LNCaP clone FGC (cell line): Measurements from ENCODE around the gene LMO3.
A peak's percentile ranks its signal among the peaks of the same experiment; 100 is the strongest.
"Not testable (repeated sequence)": the region's sequence is repeated elsewhere in the genome, so short reads cannot be mapped to it uniquely, and the experiment has no call there.

Experiments used
- DNase-seq: peaks from one replicate; pipeline ENCODE4 v3.0.0-alpha.2; 2011; ENCODE audit warnings: low read depth
- H3K4me3 ChIP-seq: 2 replicates; pipeline ENCODE4 v1.5.1; 2011; ENCODE audit warnings: mild to moderate bottlenecking, low read depth, low read length, control low read depth
- CTCF ChIP-seq: IDR thresholded peaks from 2 replicates; pipeline ENCODE4 v1.5.1; 2012; ENCODE audit warnings: mild to moderate bottlenecking; ENCODE audit not compliant: control insufficient read depth, insufficient read depth; ENCODE audit errors: extremely low read depth

The LMO3 gene

GRCh38 chr12:16562435-16562834 lies 43.5 kb downstream of the LMO3 start:
- DNase-seq: no peak
- no peak overlapping the region for H3K4me3 ChIP-seq
- TF ChIP-seq CTCF: no peak

- DNase-seq: peak; percentile 7
- H3K4me3 ChIP-seq: no peak overlapping the region
- TF ChIP-seq CTCF: no peak
Measured at GRCh38 chr12:16560273-16560672, 45.7 kb downstream of the LMO3 start.

GRCh38 chr12:16555630-16556029 lies 50.3 kb downstream of the LMO3 start:
- DNase-seq: no peak
- no peak overlapping the region for H3K4me3 ChIP-seq
- no peak for TF ChIP-seq CTCF

- no peak for DNase-seq
- no peak overlapping the region for H3K4me3 ChIP-seq
- no peak for TF ChIP-seq CTCF
Measured at GRCh38 chr12:16553457-16553856, 52.5 kb downstream of the LMO3 start.

GRCh38 chr12:16552301-16552700 lies 53.7 kb downstream of the LMO3 start:
- H3K4me3 ChIP-seq: no peak overlapping the region
- TF ChIP-seq CTCF: no peak
- no peak for DNase-seq

GRCh38 chr12:16545836-16546235 lies 60.1 kb downstream of the LMO3 start:
- no peak for TF ChIP-seq CTCF
- no peak for DNase-seq
- no peak overlapping the region for H3K4me3 ChIP-seq

- no peak for TF ChIP-seq CTCF
- no peak for DNase-seq
- H3K4me3 ChIP-seq: no peak overlapping the region
Measured at GRCh38 chr12:16542586-16542985, 63.4 kb downstream of the LMO3 start.

- H3K4me3 ChIP-seq, DNase-seq: not testable (repeated sequence)
Measured at GRCh38 chr12:16537652-16538051, 68.3 kb downstream of the LMO3 start.
